ENCODE results near the gene DAW1. TPM values are rescaled to one million over a fixed set of nuclear protein-coding genes. Genes with fewer than 3 reads are reported as not detected.

Gene DAW1
- total and polyA plus RNA-seq, 2 donors (not counting 1 experiment from before 2014, with no cell fraction given): 0.11 TPM; not detected in 1

DNA sequence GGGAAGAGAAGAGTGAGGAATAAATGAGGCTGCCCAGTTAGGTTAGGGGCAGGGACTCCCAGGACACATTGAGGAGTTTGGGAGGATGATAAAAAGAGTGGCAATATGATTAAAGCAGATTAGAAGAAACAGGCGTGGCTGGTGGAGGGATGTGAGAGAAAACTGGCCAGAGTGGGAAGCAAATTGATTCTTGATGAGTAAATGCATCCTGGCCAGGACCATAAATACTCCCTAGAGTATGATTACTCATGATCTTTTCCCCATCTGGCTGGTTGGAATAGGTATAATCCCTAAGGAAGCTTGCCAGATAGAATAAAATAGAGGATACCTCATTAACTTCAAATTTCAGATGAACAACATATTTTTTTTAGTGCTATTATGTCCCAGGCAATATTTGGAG lies 21.5 kb upstream of the DAW1 start:
- H2AFZ ChIP-seq (ENCODE audit: low read length): no peak overlapping the region
- H3K27me3 ChIP-seq (ENCODE audit: control insufficient read depth, insufficient read depth, low read length): no peaks in the 10 kb centered on the region
- peak in 1 of 2 donors; percentile 74 for DNase-seq (ENCODE audit: low read depth in 2 of 2)
- no peaks in the 10 kb centered on the region for H4K20me1 ChIP-seq (ENCODE audit: control insufficient read depth, extremely low read depth, insufficient read depth, low read length)
- H3K4me3 ChIP-seq (replicated peaks in 1 of 4; ENCODE audit: control extremely low read depth in 1 of 4, insufficient read depth in 1 of 4, low read depth in 3 of 4, low read length in 4 of 4): no peak overlapping the region
- H3K4me1 ChIP-seq (ENCODE audit: control insufficient read depth, extremely low read depth, insufficient read depth, low read length): no peaks in the 10 kb centered on the region
- H3K4me2 ChIP-seq (ENCODE audit: extremely low read depth, insufficient read depth, low read length): no peak overlapping the region
- H3K36me3 ChIP-seq (ENCODE audit: control insufficient read depth, insufficient read depth, low read length): no peaks in the 10 kb centered on the region
- H3K27ac ChIP-seq (ENCODE audit: insufficient read depth, low read length): no peak overlapping the region
- H3K79me2 ChIP-seq (ENCODE audit: control insufficient read depth, insufficient read depth, low read length): no peaks in the 10 kb centered on the region
- H3K9ac ChIP-seq (ENCODE audit: insufficient read depth, low read length): no peak overlapping the region
- H3K9me3 ChIP-seq (ENCODE audit: control insufficient read depth, insufficient read depth, low read depth, low read length): no peaks in the 10 kb centered on the region
- TF ChIP-seq, protein P1, sequence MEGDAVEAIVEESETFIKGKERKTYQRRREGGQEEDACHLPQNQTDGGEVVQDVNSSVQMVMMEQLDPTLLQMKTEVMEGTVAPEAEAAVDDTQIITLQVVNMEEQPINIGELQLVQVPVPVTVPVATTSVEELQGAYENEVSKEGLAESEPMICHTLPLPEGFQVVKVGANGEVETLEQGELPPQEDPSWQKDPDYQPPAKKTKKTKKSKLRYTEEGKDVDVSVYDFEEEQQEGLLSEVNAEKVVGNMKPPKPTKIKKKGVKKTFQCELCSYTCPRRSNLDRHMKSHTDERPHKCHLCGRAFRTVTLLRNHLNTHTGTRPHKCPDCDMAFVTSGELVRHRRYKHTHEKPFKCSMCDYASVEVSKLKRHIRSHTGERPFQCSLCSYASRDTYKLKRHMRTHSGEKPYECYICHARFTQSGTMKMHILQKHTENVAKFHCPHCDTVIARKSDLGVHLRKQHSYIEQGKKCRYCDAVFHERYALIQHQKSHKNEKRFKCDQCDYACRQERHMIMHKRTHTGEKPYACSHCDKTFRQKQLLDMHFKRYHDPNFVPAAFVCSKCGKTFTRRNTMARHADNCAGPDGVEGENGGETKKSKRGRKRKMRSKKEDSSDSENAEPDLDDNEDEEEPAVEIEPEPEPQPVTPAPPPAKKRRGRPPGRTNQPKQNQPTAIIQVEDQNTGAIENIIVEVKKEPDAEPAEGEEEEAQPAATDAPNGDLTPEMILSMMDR (conservative IDR thresholded peaks at IDR 0.05 in 1 of 2, IDR thresholded peaks at IDR 0.05 in 1 of 2; ENCODE audit: low read depth in 1 of 2, low read length in 2 of 2): no peak
- TF ChIP-seq EZH2 (IDR thresholded peaks at IDR 0.05; ENCODE audit: low read length, missing control alignments): no peak

DNA sequence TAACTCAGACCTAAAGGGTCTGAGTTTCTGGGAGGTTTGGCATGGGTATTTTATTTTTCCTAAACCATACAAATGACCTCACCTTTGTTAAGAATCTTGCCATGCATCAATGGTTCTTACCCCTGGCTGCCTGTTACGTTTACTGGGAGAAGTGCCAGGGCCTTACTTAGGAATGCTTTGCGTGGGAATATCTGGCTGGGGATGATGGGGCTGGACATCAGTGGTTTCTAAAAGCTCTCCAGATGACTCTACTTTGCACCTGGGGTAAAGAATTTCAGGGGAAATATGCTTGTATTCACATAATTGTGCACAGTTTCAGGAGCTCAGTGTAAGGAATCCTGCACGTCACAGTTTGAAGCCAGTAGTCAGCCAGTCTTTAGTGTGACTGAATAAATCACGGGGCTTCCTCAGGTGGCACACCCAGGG lies 18.2 kb upstream of the DAW1 start:
- Histone ChIP-seq H3K27me3 (ENCODE audit: control insufficient read depth, insufficient read depth, low read length) (no peaks in the 10 kb centered on the region), H3K9me3 (ENCODE audit: control insufficient read depth, insufficient read depth, low read depth, low read length) (no peaks in the 10 kb centered on the region), H3K36me3 (ENCODE audit: control insufficient read depth, insufficient read depth, low read length) (no peaks in the 10 kb centered on the region), H3K4me2 (ENCODE audit: extremely low read depth, insufficient read depth, low read length) (no peak overlapping the region), H3K9ac (ENCODE audit: insufficient read depth, low read length) (no peak overlapping the region), H3K4me3 (replicated peaks in 1 of 4; ENCODE audit: control extremely low read depth in 1 of 4, insufficient read depth in 1 of 4, low read depth in 3 of 4, low read length in 4 of 4) (no peak overlapping the region), H2AFZ (ENCODE audit: low read length) (no peak overlapping the region), H3K79me2 (ENCODE audit: control insufficient read depth, insufficient read depth, low read length) (no peaks in the 10 kb centered on the region), H4K20me1 (ENCODE audit: control insufficient read depth, extremely low read depth, insufficient read depth, low read length) (no peaks in the 10 kb centered on the region), H3K4me1 (ENCODE audit: control insufficient read depth, extremely low read depth, insufficient read depth, low read length) (no peaks in the 10 kb centered on the region), H3K27ac (ENCODE audit: insufficient read depth, low read length) (no peak overlapping the region)
- DNase-seq (ENCODE audit: low read depth in 2 of 2): peak; percentile 43 to 99
- TF ChIP-seq EZH2 (IDR thresholded peaks at IDR 0.05; ENCODE audit: low read length, missing control alignments): no peak
- TF ChIP-seq, protein P1 (conservative IDR thresholded peaks at IDR 0.05 in 1 of 2, IDR thresholded peaks at IDR 0.05 in 1 of 2; ENCODE audit: low read depth in 1 of 2, low read length in 2 of 2): no peak

DNA sequence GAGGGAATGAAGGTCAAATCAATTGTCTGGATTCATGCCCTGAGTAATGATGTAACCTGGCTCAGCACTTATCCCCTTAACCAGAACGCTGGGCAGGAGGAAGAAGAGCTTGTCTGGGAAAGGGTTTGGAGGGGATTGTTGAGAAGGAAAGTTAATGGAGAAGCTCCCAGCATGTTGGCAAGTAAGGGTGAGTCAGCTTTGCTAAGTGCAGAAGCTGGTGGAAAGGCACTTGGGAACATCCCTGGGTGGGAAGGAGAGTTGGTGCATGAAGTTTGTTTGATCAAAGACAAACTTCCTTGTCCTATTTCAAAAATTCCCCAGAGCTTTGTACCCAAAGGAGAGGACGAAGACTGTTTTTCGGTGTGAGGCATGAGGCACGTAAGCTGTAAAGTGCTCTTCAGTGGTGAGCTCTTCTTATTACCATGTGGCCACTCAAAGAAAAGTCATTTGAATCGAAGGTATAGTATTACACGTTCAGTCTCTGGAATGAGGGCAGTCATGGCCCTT lies 17.6 kb upstream of the DAW1 start:
- peak in 1 of 2 donors; percentile 71 for DNase-seq (ENCODE audit: low read depth in 2 of 2)
- no peak overlapping the region for H3K27ac ChIP-seq (ENCODE audit: insufficient read depth, low read length)
- TF ChIP-seq, protein P1 (conservative IDR thresholded peaks at IDR 0.05 in 1 of 2, IDR thresholded peaks at IDR 0.05 in 1 of 2; ENCODE audit: low read depth in 1 of 2, low read length in 2 of 2): no peak
- TF ChIP-seq EZH2 (IDR thresholded peaks at IDR 0.05; ENCODE audit: low read length, missing control alignments): no peak
- H3K9ac ChIP-seq (ENCODE audit: insufficient read depth, low read length): no peak overlapping the region
- no peaks in the 10 kb centered on the region for H3K9me3 ChIP-seq (ENCODE audit: control insufficient read depth, insufficient read depth, low read depth, low read length)
- no peaks in the 10 kb centered on the region for H3K36me3 ChIP-seq (ENCODE audit: control insufficient read depth, insufficient read depth, low read length)
- H3K79me2 ChIP-seq (ENCODE audit: control insufficient read depth, insufficient read depth, low read length): no peaks in the 10 kb centered on the region
- no peak overlapping the region for H2AFZ ChIP-seq (ENCODE audit: low read length)
- H3K4me1 ChIP-seq (ENCODE audit: control insufficient read depth, extremely low read depth, insufficient read depth, low read length): no peaks in the 10 kb centered on the region
- H3K27me3 ChIP-seq (ENCODE audit: control insufficient read depth, insufficient read depth, low read length): no peaks in the 10 kb centered on the region
- H4K20me1 ChIP-seq (ENCODE audit: control insufficient read depth, extremely low read depth, insufficient read depth, low read length): no peaks in the 10 kb centered on the region
- H3K4me2 ChIP-seq (ENCODE audit: extremely low read depth, insufficient read depth, low read length): no peak overlapping the region
- H3K4me3 ChIP-seq (replicated peaks in 1 of 4; ENCODE audit: control extremely low read depth in 1 of 4, insufficient read depth in 1 of 4, low read depth in 3 of 4, low read length in 4 of 4): no peak overlapping the region
